ENCODE results near the gene VEZF1. TPM values are rescaled to one million over a fixed set of nuclear protein-coding genes. Genes with fewer than 3 reads are reported as not detected.

Gene VEZF1
- polyA plus RNA-seq, 3 donors from 2014 or later, result 35.8 to 54.1 (median 40.1) TPM

DNA sequence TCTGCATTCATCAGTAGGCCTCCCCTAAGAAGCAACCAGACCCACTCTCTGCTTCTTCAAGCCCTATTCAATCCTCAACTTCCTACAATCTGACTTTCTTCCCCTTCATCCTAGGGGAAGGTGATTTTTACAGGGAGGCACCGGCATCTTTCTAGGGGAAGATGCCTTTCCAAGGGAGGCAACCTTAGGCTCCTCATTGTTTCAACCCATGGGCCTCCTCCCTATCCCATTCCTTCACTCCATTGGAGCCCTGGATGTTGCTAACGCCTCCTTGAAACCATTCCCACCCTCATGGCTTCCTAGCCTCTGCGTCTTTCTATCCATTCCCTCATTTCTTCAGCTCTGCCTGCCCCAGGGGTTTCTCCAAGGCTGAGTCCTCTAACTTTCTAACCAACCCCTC is 30.2 kb downstream of the VEZF1 start:
- Mint-ChIP-seq H3K4me3 (peak overlapping the region in 1 of 5 donors; percentile 67), H3K9me3 (no peaks in the 10 kb centered on the region), H3K36me3 (peaks cover 0 to 4% (median 0%) of the 10 kb centered on the region in 3 donors), H3K4me1 (peaks cover 20 to 31% of the 10 kb centered on the region in 2 donors), H3K27ac (no peak overlapping the region), H3K27me3 (ENCODE audit: low read depth in 3 of 3) (peaks cover 19 to 29% (median 27%) of the 10 kb centered on the region in 3 donors)
- no peak for DNase-seq

DNA sequence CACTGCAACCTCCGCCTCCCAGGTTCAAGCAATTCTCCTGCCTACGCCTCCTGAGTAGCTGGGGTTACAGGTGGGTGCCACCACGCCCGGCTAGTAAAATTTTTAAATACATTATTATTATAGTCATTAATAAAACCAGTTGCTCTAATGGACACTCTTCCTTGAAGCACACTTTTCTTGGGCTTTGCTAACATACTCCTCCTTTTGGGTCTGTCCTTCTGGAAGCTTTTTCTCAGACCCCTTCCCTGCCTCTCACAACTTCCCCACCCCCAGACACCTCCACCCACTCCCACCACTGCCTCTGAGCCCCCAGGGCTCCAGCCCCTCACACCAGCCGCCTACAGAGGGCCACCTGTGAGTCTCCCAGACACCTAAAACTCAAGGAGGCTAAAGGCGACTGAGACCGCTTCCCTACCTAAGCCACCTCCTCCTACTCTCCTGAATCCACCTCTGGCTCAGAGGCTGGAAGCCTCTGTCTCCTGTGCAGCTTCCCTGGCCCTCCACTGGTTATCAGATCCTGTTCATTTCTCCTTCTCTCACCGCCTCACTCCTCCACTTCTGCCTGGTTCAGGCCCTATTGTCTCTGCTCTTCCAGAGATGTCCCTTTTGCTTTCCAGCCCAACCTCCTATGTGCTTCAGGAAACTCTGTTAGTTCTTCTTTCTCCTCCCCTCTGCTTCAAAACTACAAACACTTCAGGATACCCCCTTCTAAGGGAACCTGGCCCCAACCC is 30.8 kb downstream of the VEZF1 start:
- H3K27me3 Mint-ChIP-seq (ENCODE audit: low read depth in 3 of 3), result peaks cover 19 to 30% (median 27%) of the 10 kb centered on the region in 3 donors
- H3K4me1 Mint-ChIP-seq, result peaks cover 20 to 31% of the 10 kb centered on the region in 2 donors
- H3K27ac Mint-ChIP-seq, result peak overlapping the region in 1 of 6 donors; percentile 41
- H3K9me3 Mint-ChIP-seq, result no peaks in the 10 kb centered on the region
- H3K36me3 Mint-ChIP-seq, result peaks cover 0 to 4% (median 0%) of the 10 kb centered on the region in 3 donors
- no peak for DNase-seq
- peak overlapping the region in 2 of 5 donors; percentile 64 to 67 for H3K4me3 Mint-ChIP-seq

DNA sequence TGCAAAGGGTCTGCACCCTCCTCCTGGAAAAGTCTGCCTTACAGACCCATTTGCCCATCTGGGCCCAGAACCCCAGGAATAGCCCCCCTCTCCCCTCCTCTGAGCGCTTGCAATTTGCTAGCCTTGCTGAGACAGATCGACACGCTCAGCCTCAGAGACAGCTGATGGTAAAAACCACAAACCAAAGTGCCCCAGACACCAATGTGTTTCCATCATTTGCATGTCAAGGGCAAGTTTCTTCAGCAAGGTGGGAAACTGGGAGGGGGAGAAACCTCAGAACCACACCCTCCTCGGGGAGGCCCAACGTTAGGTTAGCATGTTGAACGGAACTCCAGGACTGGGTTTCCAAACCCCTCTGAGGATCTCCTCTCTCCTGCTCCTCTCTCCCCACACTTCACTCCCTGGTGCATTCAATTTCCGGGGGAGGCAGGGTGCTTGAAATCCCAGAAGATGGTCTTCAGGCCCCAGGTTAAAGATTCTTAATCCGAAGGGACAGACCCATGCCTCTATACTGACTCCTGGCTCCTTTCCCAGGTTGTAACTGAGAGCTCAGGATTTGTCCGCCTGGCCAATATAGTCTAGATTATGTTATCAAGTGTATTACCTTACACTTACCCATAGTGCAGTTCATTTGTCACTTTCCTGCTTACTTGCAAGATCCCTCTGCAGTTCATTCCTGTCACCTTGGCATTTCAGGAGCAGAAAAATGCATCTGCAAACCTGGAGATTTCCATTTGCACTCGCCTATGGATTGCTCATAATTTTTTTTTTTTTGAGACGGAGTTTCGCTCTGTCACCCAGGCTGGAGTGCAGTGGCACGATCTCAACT is 31.5 kb downstream of the VEZF1 start:
- Mint-ChIP-seq H3K4me3 (peak overlapping the region; percentile 77 to 86 (median 83)), H3K9me3 (no peaks in the 10 kb centered on the region), H3K4me1 (peaks cover 20 to 31% of the 10 kb centered on the region in 2 donors), H3K27me3 (ENCODE audit: low read depth in 3 of 3) (peaks cover 19 to 28% (median 25%) of the 10 kb centered on the region in 3 donors), H3K27ac (peak overlapping the region in 2 of 6 donors; percentile 57 to 72), H3K36me3 (peaks cover 0 to 4% (median 0%) of the 10 kb centered on the region in 3 donors)
- DNase-seq, result peak; percentile 66 to 74 (median 74)

DNA sequence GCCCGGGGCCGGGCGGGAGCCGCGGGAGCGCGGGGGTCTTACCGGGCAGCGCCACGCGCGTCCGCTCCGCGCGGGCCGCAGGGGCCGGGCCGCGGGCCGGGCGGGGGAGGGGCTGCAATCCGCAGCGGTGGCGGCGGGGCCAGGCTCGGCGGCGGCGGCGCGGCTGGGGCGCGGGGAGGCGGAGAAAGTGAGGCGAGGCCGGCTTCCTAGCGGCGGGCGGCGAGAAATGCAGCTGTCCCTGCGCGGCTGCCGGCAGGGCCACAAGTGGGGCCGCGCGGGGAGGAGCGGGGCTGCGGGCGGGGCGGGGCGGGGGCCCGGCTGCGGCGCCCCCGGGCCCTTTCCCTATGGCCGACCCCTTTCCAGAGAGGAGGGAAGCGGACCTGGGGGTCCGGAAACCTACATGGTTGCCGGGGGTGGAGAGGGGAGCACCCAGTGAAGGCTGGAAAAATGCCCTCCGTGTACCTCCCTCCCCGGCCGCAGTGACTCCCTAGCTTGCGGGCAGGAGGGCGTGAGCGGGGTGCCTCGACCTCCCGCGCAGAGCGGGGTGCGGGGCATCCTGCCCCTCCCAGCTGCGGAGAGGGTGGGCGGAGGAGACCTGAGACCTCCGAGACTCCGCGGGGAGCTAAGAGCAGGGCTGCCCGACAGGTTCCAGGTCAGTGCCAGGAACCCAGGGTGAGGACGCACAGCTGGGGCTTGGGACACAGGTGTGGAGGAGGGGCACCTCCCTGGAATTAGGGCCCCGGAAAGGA is 32.7 kb downstream of the VEZF1 start, which contains the start of gene CUEDC1:
CUEDC1 (minus strand) TSS at position 230 of the 749 bp plus-strand sequence. CDS start 69,848 bp downstream, outside the sequence.
- DNase-seq, result peak; percentile 49 to 62 (median 62)
- peaks cover 27 to 31% of the 10 kb centered on the region in 2 donors for H3K4me1 Mint-ChIP-seq
- no peaks in the 10 kb centered on the region for H3K9me3 Mint-ChIP-seq
- H3K27me3 Mint-ChIP-seq (ENCODE audit: low read depth in 3 of 3), result peaks cover 19 to 28% (median 25%) of the 10 kb centered on the region in 3 donors
- H3K4me3 Mint-ChIP-seq, result peak within 1 kb of the TSS; percentile 77 to 86 (median 83)
- H3K36me3 Mint-ChIP-seq, result peaks cover 0 to 4% (median 0%) of the 10 kb centered on the region in 3 donors
- peak within 1 kb of the TSS in 3 of 6 donors; percentile 20 to 72 (median 57) for H3K27ac Mint-ChIP-seq

DNA sequence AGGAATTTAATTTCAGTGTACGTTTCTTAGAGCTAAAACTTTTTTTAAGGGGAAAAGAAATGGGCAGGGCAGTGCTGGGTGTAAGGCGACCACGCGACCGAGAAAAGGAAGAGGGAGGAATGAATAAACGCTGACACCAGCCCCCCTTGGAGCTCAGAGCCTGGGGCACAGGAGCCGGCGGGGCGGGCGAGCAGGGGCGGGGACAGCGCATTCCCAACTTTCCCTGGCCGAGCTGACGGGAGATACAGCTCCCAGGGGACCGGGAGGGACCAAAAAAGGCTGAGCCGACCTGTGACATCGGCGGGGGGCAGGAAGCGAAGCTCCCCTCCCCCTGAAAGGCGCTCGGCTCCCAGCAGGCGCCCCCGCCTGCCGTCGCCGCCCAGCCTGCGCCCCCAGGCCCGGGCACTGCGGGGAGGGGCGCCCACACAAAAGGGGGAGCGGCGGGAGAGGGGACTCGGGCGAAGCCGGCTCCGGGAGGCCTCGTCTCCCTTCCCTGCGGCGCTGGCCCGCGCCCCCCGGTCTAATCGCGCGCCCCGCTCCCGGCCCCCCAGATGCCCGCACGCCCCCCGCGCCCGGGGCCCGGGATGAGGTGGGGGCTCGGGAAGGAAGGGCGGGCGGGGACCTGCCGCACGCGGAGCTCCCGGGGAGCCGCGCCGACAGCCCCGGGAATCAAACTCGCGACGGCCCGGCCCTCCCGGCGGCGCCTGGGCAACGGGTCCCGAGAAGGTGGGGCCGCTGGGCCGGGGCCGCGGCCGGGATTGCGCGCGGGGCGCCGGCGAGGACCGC is 33.5 kb downstream of the VEZF1 start:
- H3K4me3 Mint-ChIP-seq, result peak overlapping the region; percentile 62 to 75 (median 69)
- H3K4me1 Mint-ChIP-seq, result peaks cover 33 to 36% of the 10 kb centered on the region in 2 donors
- H3K27ac Mint-ChIP-seq, result no peak overlapping the region
- H3K36me3 Mint-ChIP-seq, result peaks cover 0 to 4% (median 0%) of the 10 kb centered on the region in 3 donors
- DNase-seq, result no peak
- H3K27me3 Mint-ChIP-seq (ENCODE audit: low read depth in 3 of 3), result peaks cover 19 to 30% (median 25%) of the 10 kb centered on the region in 3 donors
- H3K9me3 Mint-ChIP-seq, result no peaks in the 10 kb centered on the region

GRCh38 chr17:57953705-57954396 is 34.2 kb downstream of the VEZF1 start:
- H3K36me3 Mint-ChIP-seq, result peaks cover 0 to 4% (median 0%) of the 10 kb centered on the region in 3 donors
- H3K27me3 Mint-ChIP-seq (ENCODE audit: low read depth in 3 of 3), result peaks cover 14 to 29% (median 23%) of the 10 kb centered on the region in 3 donors
- peak overlapping the region; percentile 62 to 75 (median 69) for H3K4me3 Mint-ChIP-seq
- no peak overlapping the region for H3K27ac Mint-ChIP-seq
- H3K4me1 Mint-ChIP-seq, result peaks cover 39 to 43% of the 10 kb centered on the region in 2 donors
- DNase-seq, result no peak
- H3K9me3 Mint-ChIP-seq, result no peaks in the 10 kb centered on the region

GRCh38 chr17:57953219-57953618 is 34.8 kb downstream of the VEZF1 start:
- Mint-ChIP-seq H3K27ac (no peak overlapping the region), H3K9me3 (no peaks in the 10 kb centered on the region), H3K27me3 (ENCODE audit: low read depth in 3 of 3) (peaks cover 15 to 32% (median 24%) of the 10 kb centered on the region in 3 donors), H3K36me3 (peaks cover 0 to 7% (median 0%) of the 10 kb centered on the region in 3 donors), H3K4me1 (peaks cover 45 to 50% of the 10 kb centered on the region in 2 donors), H3K4me3 (peak overlapping the region in 4 of 5 donors; percentile 69 to 75 (median 71))
- DNase-seq, result no peak

DNA sequence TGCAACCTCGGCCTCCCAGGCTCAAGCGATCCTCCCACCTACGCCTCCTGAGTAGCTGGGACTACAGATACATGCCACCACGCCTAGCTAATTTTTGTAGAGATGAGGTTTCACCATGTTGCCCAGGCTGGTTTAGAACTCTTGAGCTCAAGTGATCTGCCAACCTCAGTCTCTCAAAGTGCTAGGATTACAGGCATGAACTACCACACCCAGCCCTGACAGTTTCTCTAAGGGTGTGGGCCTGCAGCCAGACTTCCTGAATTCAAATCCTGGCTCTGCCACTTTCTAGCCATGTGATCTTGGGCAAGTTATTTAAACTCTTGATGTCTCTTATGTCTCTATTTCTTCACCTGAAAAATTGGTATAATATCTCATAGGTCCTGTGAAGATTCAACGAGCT is 38.4 kb downstream of the VEZF1 start:
- no peak for DNase-seq
- Mint-ChIP-seq H3K4me3 (peak overlapping the region in 4 of 5 donors; percentile 30 to 58 (median 40)), H3K4me1 (peaks cover 46 to 48% of the 10 kb centered on the region in 2 donors), H3K36me3 (peaks cover 0 to 3% (median 0%) of the 10 kb centered on the region in 3 donors), H3K9me3 (no peaks in the 10 kb centered on the region), H3K27ac (no peak overlapping the region), H3K27me3 (ENCODE audit: low read depth in 3 of 3) (peaks cover 7 to 16% (median 11%) of the 10 kb centered on the region in 3 donors)

DNA sequence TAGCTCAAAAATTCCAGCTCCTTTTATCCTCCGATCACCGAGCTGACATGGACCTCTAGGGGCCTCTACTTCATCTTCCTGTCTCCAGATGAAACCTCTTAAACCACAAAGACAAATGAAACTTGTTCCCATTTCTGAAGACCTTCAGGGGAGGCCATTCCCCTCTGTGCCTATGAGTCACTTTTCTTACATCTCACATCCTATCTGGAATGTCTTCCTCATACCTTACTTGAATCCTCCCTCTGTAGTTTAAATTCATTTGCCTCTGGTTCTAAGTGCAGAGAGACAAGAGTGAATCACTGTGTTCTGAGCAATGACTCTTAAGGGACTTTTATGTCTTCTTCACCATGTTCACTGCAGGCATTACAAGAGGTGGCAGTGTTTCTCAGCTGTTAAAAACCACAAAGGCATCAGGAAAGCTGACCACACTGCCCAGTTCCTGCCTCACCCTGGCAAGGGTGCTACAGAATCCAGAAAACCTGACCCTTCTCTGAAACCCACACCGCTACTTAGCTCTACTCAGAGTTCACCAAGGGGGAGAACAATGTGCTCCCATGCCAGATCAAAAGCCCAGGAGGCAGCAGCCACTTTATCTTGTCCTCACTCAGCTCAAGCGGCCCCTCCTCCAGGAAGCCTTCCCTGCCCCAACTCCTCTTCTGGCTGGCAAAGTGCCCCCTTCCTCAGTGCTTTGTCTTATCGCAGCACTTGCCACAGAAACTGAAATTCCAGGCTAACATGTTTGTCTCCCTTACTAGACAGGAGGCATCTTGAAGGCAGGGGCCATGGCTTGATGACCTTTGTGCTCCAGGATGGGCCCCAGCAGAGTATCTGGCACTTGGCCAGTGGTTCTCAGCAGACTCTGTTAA is 39.3 kb downstream of the VEZF1 start:
- Mint-ChIP-seq H3K36me3 (peaks cover 0 to 3% (median 0%) of the 10 kb centered on the region in 3 donors), H3K27ac (peak overlapping the region; percentile 17 to 85 (median 52)), H3K4me1 (peaks cover 42% of the 10 kb centered on the region in 2 donors), H3K9me3 (no peaks in the 10 kb centered on the region), H3K4me3 (peak overlapping the region; percentile 44 to 82 (median 75)), H3K27me3 (ENCODE audit: low read depth in 3 of 3) (peaks cover 3 to 12% (median 9%) of the 10 kb centered on the region in 3 donors)
- DNase-seq, result peak; percentile 44 to 51 (median 49)

DNA sequence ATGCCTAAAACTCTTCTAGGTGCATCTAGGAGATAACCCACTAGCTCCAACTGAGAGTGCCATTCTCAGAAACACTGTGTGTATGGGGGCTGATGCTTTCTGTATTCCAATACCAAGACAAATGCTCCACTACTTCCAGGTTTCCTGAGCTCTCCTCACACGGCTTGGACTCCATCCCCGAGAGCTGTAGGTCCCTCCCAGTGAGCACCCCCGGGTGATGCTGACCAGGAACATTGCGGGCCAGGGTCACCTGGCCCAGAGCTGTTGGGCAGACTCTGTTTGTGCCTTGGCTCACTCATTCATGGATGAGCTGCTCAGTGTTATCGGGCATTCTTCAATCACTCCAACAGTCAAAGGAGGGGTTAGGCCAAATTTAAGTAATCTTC is 39.9 kb downstream of the VEZF1 start:
- Mint-ChIP-seq H3K27me3 (ENCODE audit: low read depth in 3 of 3) (peaks cover 3 to 9% (median 8%) of the 10 kb centered on the region in 3 donors), H3K4me1 (peaks cover 41% of the 10 kb centered on the region in 2 donors), H3K36me3 (peaks cover 0 to 3% (median 0%) of the 10 kb centered on the region in 3 donors), H3K27ac (peak overlapping the region in 3 of 6 donors; percentile 30 to 76 (median 50)), H3K4me3 (peak overlapping the region; percentile 44 to 82 (median 75)), H3K9me3 (no peaks in the 10 kb centered on the region)
- no peak for DNase-seq

DNA sequence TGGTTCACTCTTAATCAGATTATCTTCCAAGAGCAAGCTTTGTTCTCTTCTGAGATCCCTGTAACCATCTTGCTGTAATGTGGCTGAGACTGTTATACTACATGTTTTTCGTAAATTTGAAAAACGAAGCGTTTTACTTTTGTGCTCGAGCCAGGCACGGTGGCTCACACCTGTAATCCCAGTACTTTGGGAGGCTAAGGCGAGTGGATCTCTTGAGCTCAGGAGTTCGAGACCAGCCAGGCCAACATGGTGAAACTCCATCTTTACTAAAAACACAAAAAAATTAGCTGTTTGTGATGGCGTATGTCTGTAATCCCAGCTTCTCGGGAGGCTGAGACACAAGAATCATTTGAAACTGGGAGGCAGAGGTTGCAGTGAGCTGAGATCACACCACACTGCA is 40.7 kb downstream of the VEZF1 start:
- peaks cover 41% of the 10 kb centered on the region in 2 donors for H3K4me1 Mint-ChIP-seq
- H3K4me3 Mint-ChIP-seq, result peak overlapping the region; percentile 85 to 94 (median 93)
- DNase-seq, result no peak
- peaks cover 0 to 3% (median 0%) of the 10 kb centered on the region in 3 donors for H3K36me3 Mint-ChIP-seq
- peak overlapping the region in 1 of 6 donors; percentile 9 for H3K27ac Mint-ChIP-seq
- H3K27me3 Mint-ChIP-seq (ENCODE audit: low read depth in 3 of 3), result peaks cover 3 to 8% (median 5%) of the 10 kb centered on the region in 3 donors
- H3K9me3 Mint-ChIP-seq, result no peaks in the 10 kb centered on the region

Data from immature natural killer cell (primary cell).